HPDE6-E6E7 (cell line): ENCODE data around the gene ICOS.
A peak's percentile ranks its signal among the peaks of the same experiment; 100 is the strongest.

ENCODE experiments used
- DNase-seq: peaks from one replicate; pipeline ENCODE4 v3.0.0; 2011; ENCODE audit warnings: missing footprints; ENCODE audit errors: extremely low spot score

Gene ICOS

DNA sequence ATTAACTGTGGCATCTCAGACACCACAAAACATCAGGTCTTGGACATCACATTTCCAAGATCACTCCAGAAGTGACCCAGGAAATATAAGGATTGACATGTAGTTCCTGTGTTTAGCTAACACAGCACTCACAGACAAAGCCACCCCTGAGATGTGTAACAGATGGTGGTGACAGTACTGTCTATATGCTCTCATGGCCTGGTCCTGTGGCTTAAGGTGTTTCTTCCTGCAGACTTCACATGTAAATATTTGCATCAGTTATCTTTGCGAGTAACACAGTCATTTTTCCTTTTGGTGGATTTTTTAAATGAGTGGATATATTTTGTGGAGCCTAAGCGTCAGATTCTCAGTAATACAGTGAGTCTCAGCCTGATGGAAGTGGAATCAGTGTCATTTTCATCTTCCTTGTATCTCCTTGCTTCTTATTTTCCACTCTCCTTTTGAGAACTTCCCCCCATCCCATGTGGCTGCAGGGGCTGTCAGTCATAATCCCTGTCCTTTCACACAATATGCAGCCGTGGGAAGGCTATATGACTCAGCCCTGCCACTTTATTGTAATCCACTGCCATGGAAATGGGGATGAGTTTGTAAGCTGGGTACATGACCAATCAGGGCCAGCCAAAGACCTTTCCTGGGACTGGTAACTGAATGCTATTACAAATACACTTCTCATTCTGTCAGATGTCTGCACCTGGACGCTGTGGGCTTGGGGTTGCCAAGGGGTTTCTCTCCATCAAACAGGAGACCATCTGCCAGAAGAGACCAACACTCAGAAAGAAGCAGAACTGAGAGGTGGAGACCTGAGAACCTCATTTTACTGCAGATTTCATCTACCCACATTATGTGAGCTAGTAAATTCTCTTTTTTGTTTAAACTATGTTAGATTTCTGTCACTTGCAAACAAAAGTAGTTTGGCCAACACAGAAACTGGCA is 74.3 kb downstream of the ICOS start:
- DNase-seq = peak; percentile 10
